Inflammatory macrophage treated with lipopolysaccharide for 4 hours (primary cell): ENCODE data around the gene LRRC47.

ENCODE experiments used
- DNase-seq: peaks from one replicate; pipeline ENCODE4 v3.0.0-alpha.2; 2020

Gene LRRC47

GRCh38 chr1:3731583-3732433 is 64.5 kb downstream of the LRRC47 start:
- DNase-seq = no peak

- no peak for DNase-seq
Observed at GRCh38 chr1:3730543-3731247, 65.6 kb downstream of the LRRC47 start.

DNA sequence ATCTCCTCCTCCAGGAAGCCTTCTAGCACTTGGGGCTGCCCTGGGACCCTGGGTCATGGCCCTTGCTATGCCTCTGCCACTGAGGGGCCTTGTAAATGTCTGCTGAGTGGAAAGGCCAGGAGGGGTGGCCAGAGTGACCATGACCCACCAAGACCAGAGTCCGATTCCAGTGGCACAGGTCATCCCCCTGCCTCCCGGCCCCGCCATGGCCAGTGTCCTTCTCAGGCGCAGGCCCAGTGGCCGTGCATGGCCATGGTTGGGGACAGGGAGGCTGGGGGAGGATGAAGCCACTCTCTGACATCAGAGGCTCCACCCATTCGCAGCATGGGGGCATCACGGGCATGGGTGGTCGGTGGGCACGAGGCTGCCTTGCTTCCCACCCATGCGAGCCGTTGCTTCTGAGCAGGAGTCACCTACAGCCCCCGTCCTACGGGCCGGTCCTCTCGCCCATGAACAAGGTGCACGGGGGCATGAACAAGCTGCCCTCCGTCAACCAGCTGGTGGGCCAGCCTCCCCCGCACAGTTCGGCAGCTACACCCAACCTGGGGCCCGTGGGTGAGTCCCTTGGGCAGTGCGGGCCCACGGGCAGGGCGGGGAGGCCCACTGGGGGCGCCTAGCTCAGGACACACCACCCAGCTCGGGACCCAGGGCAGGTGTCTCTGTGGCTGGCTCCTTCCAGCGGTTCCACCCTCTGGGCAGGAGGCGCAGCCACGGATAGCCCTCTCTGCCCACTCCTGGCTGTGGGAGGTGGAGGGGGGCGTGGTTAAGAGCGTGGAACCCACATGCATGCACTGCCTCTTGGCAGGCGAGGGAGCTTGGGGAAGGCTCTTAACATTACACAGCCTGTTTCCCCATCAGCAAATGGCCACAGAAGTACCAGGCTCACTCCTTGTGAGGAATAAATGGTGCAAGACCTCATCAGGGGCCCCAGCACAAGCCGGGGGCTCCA is 66.4 kb downstream of the LRRC47 start:
- no peak for DNase-seq
